ENCODE measurements around the gene TRERF1.
"Not testable (repeated sequence)": the region's sequence is repeated elsewhere in the genome, so short reads cannot be mapped to it uniquely, and the experiment has no call there.

TRERF1 gene

DNA sequence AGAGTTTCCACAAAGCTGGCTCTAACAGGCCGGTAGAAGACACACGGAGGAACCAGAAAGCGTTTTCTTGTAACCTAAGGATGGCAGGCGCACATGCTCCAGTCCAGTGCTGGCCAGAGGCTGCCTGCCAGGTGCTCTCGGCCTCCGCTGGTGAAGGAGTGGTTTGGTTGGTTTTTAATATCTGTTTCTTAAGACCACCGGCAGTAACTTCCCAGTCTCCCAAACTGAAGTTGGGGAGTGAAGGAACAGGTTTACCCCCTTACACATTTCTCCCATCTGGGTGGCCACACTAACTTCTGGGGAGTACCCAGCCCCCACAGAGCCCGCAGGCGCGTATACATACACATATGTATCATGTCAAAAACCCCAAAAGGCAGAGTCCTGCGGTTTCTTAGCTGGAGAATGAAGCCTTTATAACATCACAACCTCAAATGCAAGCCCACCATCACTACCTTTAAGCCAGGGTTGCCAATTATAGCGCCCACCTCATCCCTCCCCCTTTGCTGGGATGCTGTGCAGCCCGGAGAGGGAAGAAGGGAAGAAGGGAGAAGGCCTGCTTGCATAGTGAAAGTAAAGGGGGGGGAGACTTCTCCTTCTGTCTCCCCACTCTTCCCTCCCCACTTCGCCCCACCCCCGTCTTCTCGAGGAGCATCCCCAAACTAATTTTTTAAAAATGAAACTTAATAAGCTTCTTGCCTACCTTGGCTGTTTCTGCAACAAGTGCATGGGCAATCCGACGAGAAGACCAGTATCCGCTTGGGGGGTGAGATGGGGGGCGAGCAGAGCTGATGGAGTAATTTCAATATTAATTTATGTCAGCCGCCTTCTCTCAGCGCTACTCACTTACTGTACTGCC is 1.0 kb downstream of the TRERF1 start:
- DNase-seq: no peak

- no peak for DNase-seq
These were observed 1.7 kb downstream of the TRERF1 start for GRCh38 chr6:42449917-42450476.

DNA sequence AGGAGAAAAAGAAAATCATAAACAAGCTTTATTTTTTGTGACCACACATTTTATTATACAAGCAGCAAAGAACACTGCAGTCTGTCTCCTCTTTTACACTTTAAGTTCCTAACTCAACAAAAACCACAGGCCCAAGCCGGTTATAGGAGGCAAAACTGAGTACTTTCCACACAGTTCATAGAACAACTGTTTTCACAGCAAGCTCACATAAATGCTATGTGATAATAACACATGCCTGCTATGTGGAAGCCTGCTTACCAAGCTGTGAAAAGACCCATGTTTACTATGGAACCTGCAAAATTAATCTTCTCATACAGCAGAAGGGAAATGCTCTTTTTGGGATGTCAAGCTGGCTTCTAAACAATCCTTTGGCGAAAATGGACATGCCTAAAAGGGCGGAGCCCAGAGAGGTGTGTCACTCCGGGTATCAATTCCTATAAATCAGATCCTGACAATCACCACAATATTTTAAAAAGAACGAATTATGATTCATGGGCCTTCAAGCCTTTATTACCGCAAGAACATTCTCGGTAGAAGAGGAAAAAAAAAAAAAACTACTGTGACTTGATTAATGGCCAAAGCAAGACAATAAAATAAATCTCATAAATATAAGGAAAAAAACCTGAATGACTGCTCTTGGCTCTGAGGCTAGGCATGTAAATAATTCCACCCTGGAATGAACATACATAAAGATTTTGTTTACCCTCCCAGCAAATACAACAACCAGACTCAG is 2.6 kb downstream of the TRERF1 start:
- DNase-seq: no peak

- DNase-seq: no peak
These were observed 3.3 kb downstream of the TRERF1 start for GRCh38 chr6:42448391-42448790.

DNA sequence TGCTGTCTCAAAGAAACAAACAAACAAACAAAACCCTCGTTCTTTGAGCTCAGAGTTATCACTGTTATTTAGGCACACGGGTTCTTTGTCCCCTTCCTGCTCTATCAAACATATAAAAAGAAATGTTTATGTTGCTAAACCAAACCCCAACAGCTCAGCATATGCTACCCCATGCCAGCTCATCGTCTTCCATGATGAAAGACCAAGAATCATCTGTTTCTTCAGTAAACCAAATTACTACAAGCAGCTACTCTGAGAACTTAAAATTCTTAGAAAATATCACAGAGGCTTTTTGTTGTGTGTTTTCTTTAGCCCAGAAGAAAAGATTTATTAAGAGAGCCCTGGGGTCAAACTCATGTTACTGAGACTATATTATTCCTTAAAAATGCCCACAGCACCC is 4.7 kb downstream of the TRERF1 start:
- DNase-seq: no peak

DNA sequence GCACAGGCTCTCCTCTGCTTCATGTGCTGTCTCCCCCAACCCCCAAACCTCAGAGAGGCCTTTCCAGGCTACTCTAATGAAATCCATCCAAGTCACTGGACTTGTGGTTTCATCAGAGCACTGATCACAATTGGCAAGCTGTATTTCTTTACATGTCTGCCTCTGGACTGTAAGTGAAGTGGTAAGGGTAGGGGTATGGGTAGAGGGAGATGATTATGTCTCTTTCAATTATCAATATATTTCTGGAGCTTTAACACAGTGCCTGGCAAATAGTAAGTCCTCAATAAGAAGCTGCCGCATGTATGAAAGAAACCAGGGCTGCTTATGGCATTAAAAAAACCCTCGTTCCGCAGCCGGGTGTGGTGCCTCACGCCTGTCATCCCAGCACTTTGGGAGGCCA is 5.4 kb downstream of the TRERF1 start:
- DNase-seq: no peak

GRCh38 chr6:42445955-42446354 is 5.8 kb downstream of the TRERF1 start:
- not testable (repeated sequence) for DNase-seq

DNA sequence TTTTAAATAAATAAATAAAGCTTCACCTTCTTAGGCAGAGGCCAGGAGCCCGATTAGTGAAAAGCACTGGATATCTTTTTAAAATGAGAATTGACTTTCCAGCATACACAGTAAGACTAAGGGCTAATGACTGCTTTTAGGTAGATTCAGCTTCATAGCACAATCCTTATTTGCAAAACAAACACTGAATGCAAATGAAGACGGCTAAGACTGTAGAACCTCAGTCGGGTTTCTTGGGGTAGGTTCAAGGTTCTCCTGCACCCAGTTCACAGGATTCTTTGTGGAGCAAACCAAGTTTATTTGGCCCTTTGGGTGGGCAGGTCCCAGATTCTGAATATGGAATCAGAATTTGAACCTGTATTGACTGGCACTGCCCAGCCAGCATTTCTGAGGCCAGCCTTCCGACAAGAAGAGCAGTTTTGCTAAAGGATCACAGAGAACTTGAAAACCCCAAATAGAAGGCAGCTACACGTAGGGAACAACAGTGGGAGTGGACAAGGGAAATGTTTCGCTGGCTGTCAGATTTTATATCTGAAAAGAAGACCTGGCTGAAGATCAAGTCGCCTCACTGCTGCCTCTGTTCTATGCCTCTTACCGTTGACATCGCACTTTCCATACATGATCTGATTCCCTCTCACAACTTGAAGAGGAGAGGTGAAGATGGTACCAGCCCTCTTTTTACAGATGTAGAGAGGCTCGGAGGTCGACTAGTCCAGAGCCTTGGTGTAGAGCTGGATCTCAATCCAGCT is 8.2 kb downstream of the TRERF1 start:
- no peak for DNase-seq

- DNase-seq: no peak
These were observed 10.0 kb downstream of the TRERF1 start for GRCh38 chr6:42441697-42442081.

- DNase-seq: no peak
These were observed 10.7 kb downstream of the TRERF1 start for GRCh38 chr6:42440778-42441696.

GRCh38 chr6:42440027-42440426 is 11.7 kb downstream of the TRERF1 start:
- DNase-seq: no peak

- DNase-seq: no peak
These were observed 14.9 kb downstream of the TRERF1 start for GRCh38 chr6:42436825-42437224.

DNA sequence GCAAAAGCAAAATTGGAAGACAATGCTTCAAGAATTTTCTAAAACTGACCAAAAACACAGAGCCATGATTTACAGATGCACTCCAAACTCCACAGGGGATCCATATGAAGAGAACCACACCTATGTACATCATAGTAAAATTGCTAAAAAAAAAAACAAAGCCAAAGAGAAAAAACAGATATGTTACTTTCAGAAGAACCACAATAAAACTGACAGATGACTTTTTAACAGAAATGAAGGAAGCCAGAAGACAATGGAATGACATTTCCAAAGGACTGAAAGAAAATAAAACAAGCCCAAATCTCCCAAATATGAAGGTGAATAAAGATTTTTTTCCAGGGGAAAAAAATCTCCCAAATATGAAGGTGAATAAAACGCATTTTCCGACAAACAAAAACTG is 17.5 kb downstream of the TRERF1 start:
- no peak for DNase-seq

GRCh38 chr6:42433409-42433808 is 18.3 kb downstream of the TRERF1 start:
- no peak for DNase-seq

DNA sequence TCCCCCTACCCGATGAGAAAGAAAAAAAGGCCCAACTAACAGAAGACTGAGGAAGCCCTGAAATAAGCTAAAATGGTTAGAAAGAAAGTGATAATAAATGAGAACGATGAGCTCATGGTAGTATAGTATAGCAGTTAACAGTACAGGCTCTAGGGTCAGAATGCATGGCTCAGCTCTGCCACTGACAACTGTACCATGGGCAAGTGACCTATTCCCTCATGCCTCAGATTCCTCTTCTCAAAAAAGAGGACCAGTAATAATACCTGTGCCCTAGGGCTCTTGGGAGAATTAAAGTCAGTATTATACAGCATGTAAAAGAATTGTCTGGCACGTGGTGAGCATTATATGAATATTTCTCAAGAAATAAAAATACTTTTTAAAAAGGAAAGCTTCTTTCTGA is 19.8 kb downstream of the TRERF1 start:
- no peak for DNase-seq

- no peak for DNase-seq
These were observed 20.4 kb downstream of the TRERF1 start for GRCh38 chr6:42431356-42431755.

DNA sequence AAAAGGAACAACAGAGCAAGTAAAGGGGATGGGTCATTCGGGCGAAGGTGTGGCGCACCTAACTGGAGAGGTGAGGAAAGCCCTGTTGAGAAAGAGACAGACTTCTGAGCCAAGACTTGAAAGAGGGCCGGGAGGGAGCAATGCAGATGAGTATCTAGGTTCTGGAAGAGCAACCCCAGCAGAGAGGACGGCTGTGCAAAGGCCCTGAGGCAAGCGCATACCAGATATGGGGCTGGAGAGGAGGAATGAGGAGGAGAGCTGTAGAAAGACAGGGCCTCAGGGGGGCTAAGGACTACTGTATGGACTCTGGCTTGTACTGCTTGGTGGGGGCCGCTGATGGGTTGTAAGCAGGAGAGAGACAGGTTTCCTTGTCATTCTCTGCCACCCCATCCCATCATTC is 21.9 kb downstream of the TRERF1 start:
- DNase-seq: no peak

DNA sequence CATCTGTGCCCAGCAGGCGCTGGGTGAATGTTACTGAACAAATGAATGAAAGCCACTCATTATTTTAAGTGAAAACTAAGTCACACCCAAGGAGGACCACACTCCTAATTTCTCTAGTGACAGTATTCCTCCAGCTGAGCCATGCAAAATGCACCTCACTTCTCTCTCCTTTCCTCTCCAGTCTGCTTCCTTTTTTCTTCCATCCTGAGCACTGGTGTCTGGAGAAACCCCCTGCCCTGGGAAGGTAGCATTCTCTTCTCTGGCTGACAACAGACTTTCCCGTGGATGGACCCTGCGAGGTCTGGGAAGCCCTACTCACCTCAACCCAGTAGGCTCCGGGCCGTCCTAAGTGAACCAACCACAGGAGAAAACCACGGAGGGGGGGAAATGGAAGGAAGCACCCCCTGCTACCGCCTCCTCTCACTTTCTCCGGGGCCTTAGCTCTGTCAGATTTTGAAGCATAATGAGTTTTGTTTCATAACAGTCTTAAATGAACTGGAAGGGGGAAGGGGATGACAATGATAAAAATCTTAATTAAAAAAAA is 22.6 kb downstream of the TRERF1 start:
- DNase-seq: no peak

GRCh38 chr6:42428326-42429041 is 23.2 kb downstream of the TRERF1 start:
- DNase-seq: no peak

DNA sequence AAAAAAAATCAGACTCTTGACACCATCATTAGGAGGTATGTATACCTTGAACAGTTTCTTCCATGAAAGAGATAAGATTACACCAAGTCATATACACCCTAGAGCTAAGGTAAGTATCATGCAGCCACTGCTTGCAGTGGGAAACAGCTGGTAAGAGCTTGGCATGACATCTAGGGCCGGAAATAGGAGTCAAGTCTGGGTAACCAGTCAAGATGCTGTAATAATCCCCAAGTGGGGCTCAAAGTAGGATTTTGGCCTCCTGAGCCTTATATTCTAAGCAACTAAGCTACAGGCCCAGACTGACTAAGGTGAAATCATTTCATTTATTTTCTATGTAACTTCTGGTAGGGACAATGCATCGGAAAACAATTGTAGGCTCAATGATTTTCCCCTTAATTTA is 23.9 kb downstream of the TRERF1 start:
- DNase-seq: no peak

- DNase-seq: no peak
These were observed 25.5 kb downstream of the TRERF1 start for GRCh38 chr6:42426191-42426590.

All from cortex of kidney (tissue), 1 donor.